Measurements from ENCODE around the gene BDH1.
"Not testable (repeated sequence)": the region's sequence is repeated elsewhere in the genome, so short reads cannot be mapped to it uniquely, and the experiment has no call there.

The BDH1 gene

DNA sequence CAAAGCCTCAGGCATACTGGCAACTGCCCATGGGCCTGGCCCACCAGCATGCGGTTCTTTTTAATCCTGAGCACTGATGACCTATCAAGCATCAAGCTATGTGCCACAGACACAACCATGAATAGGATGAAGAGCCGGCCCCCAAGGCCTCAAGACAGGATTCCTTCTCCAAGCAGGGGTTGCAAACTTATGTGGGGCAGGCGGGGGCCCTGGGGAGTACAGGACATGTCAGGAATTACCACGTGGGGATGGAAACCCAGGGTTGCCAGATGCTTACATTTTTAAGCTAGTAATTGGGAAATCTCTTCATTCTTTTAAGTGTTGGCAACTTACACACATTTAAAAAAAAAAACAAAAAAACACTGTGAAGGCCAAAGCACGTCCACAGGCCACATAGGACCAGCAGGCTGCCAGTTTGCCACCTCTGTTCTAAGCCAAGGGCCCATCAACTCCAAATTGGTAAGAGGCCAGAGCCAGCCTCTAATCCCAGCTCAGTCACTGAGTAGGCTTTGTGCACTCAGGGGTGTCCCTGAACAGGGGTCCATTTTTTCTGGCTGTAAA lies 32.8 kb downstream of the BDH1 start:
- no peaks in the 10 kb centered on the region for H3K36me3 ChIP-seq (ENCODE audit: insufficient read depth, low read length)
- no peaks in the 10 kb centered on the region for H3K9me3 ChIP-seq (ENCODE audit: low read depth, low read length)
- no peak overlapping the region for H3K27ac ChIP-seq
- DNase-seq (ENCODE audit: low read depth, low spot score): no peak
- H3K4me3 ChIP-seq: no peak overlapping the region
- H3K9ac ChIP-seq (ENCODE audit: insufficient read length): no peak overlapping the region
- no peak for TF ChIP-seq FOXP2 (optimal IDR thresholded peaks at IDR 0.05; ENCODE audit: control extremely low read depth, extremely low read length, insufficient read depth)
- TF ChIP-seq POLR2AphosphoS5 (IDR thresholded peaks at IDR 0.05; ENCODE audit: borderline replicate concordance, low read depth, low read length): no peak
- no peak for TF ChIP-seq EZH2 (IDR thresholded peaks at IDR 0.05)

DNA sequence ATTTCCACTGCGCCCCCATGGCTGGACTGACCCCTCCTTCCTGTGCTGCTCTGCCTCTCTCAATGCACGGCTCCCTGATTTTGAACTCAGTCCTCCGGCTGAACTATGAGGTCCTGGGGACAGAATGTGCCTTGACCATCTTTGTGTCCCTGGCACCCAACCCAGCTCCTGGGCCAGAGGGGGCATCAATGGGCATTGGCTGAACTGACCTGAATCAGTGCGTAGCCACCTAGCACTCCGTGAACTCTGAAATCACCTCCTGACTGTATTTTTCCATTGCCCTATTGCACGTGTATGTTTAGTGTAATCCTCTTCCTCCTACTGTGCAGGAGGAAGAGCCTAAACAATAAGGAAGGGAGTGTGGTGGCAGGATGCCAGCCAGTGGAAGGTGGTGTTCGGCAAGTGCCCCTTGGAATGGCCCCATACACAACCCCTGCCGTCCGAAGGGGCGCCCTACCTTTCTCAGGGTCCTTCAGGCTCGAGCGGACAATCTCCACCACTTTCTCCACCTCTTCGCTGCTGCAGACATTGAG lies 33.5 kb downstream of the BDH1 start:
- Histone ChIP-seq H3K36me3 (ENCODE audit: insufficient read depth, low read length) (no peaks in the 10 kb centered on the region), H3K9me3 (ENCODE audit: low read depth, low read length) (no peaks in the 10 kb centered on the region), H3K9ac (ENCODE audit: insufficient read length) (no peak overlapping the region), H3K4me3 (no peak overlapping the region), H3K27ac (no peak overlapping the region)
- DNase-seq (ENCODE audit: low read depth, low spot score): no peak
- TF ChIP-seq POLR2AphosphoS5 (IDR thresholded peaks at IDR 0.05; ENCODE audit: borderline replicate concordance, low read depth, low read length) (no peak), EZH2 (IDR thresholded peaks at IDR 0.05) (no peak), FOXP2 (optimal IDR thresholded peaks at IDR 0.05; ENCODE audit: control extremely low read depth, extremely low read length, insufficient read depth) (no peak)

DNA sequence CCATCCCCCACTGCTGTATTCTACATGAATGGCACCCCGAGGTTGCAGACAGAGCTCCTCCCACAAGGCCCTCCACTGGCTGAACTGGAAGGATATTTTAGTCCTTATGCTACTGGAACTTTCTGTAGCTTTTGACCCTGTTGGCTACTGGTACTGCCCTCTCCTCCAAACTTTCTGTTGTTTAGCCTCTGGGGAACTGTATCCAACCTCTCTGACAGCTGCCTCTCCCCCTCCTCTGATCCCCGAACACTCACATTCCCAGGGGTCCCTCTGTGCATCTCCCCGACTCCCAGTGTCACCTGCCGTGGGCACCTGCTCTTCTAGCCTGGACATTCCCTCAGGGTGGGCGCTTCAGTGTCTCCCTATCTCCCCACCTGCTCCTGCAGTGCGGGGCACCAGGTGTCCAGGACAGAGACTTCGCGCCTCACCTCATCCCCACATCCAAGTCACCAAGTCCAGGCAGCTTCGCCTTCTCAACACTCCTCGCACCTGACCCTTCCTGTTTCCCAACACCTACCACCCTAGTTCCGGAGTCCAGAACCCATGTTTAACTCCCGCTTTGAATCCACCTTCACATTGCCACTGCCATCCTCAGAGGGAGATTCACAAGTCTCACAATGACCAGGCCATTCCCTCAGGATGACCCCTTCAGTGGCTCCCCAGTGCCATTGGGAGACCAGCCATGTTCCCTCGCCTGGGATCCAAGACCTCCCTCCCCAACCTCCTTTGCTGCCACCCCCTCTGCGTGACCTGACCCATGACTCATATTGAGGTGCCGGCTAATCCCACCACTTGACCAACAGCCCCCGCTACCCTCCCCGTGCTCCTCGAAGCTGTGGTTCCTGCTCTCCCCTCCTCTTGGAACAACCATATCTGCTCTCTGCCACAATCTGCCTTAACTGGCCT lies 34.2 kb downstream of the BDH1 start:
- Histone ChIP-seq H3K9me3 (ENCODE audit: low read depth, low read length) (no peaks in the 10 kb centered on the region), H3K9ac (ENCODE audit: insufficient read length) (no peak overlapping the region), H3K36me3 (ENCODE audit: insufficient read depth, low read length) (no peaks in the 10 kb centered on the region), H3K27ac (no peak overlapping the region), H3K4me3 (no peak overlapping the region)
- no peak for DNase-seq (ENCODE audit: low read depth, low spot score)
- TF ChIP-seq POLR2AphosphoS5 (IDR thresholded peaks at IDR 0.05; ENCODE audit: borderline replicate concordance, low read depth, low read length) (no peak), FOXP2 (optimal IDR thresholded peaks at IDR 0.05; ENCODE audit: control extremely low read depth, extremely low read length, insufficient read depth) (no peak), EZH2 (IDR thresholded peaks at IDR 0.05) (no peak)

DNA sequence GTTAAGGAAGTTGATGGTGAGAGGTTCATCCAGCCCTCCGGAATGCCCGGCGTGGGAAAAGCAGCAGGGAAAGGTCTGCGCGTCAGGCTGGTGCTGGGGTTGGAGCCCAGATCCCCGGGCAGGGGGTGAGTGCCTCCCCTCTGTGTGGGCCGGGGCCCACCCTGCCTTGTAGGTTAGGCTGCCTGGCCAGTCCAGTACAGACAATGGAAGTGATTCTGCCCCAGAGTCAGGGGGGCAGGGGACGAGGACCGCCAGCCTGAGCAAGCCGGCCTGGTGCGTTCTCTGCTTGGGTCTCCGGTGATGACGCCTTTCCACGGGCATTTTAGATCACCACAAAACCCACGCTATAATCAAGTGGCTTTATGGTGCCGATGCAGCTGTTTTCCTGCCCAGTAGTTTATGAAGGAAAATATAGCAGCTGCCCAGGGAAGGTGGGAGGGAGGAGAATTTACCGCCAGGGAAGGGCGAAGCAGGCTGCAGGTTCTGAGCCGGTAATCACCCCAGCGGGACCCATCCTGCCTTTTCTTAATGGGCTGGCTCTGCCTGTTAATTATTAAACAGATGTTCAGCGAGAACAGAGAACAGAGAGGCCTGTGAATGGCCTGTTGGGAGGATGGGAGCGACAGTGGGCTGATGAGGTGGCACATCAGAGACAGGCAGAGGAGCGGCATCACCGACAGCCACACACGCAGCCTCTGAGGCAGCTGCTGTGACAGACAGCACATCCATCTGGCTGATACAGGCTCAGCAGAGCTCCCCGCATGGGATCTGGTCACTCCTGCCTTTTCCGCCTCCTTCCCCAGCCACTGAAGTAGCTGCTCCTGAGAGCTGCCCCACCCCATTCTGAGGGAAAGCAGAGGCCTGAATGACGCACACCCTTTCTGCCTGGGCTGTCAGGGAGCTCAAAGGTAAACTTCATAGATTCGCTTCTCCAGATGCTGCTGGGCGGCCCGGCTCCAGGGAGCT lies 35.2 kb downstream of the BDH1 start:
- H3K27ac ChIP-seq: 0 out of 2 replicates have a peak overlapping the region, but pooled peaks have one; percentile 6
- no peaks in the 10 kb centered on the region for H3K36me3 ChIP-seq (ENCODE audit: insufficient read depth, low read length)
- H3K9me3 ChIP-seq (ENCODE audit: low read depth, low read length): no peaks in the 10 kb centered on the region
- no peak overlapping the region for H3K9ac ChIP-seq (ENCODE audit: insufficient read length)
- no peak for DNase-seq (ENCODE audit: low read depth, low spot score)
- H3K4me3 ChIP-seq: no peak overlapping the region
- no peak for TF ChIP-seq EZH2 (IDR thresholded peaks at IDR 0.05)
- TF ChIP-seq POLR2AphosphoS5 (IDR thresholded peaks at IDR 0.05; ENCODE audit: borderline replicate concordance, low read depth, low read length): no peak
- TF ChIP-seq FOXP2 (optimal IDR thresholded peaks at IDR 0.05; ENCODE audit: control extremely low read depth, extremely low read length, insufficient read depth): no peak

DNA sequence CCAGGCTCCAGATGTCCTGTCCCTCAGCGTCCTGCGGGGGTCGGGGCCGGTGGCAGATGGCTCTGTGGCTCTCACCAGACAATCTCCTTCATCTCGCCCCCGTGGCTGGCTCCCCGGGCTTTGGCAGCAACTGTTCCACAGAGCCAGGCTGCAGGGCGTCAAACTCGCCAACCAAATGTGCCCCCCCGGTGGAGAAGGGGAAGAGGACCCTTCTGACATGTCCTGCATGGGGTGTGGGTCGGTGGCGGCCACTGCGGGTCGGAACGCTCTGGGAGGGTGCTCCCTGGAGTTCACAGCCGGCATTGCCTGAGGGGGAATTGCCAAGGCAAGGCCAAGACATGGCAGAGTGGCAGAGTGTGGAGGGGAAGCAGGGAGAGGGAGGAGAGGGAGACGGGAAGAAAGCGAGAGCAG lies 36.0 kb downstream of the BDH1 start:
- no peak overlapping the region for H3K4me3 ChIP-seq
- TF ChIP-seq EZH2 (IDR thresholded peaks at IDR 0.05) (no peak), FOXP2 (optimal IDR thresholded peaks at IDR 0.05; ENCODE audit: control extremely low read depth, extremely low read length, insufficient read depth) (no peak), POLR2AphosphoS5 (IDR thresholded peaks at IDR 0.05; ENCODE audit: borderline replicate concordance, low read depth, low read length) (no peak)
- no peaks in the 10 kb centered on the region for H3K36me3 ChIP-seq (ENCODE audit: insufficient read depth, low read length)
- 0 out of 2 replicates have a peak overlapping the region, but pooled peaks have one; percentile 6 for H3K27ac ChIP-seq
- H3K9me3 ChIP-seq (ENCODE audit: low read depth, low read length): no peaks in the 10 kb centered on the region
- H3K9ac ChIP-seq (ENCODE audit: insufficient read length): no peak overlapping the region
- no peak for DNase-seq (ENCODE audit: low read depth, low spot score)

DNA sequence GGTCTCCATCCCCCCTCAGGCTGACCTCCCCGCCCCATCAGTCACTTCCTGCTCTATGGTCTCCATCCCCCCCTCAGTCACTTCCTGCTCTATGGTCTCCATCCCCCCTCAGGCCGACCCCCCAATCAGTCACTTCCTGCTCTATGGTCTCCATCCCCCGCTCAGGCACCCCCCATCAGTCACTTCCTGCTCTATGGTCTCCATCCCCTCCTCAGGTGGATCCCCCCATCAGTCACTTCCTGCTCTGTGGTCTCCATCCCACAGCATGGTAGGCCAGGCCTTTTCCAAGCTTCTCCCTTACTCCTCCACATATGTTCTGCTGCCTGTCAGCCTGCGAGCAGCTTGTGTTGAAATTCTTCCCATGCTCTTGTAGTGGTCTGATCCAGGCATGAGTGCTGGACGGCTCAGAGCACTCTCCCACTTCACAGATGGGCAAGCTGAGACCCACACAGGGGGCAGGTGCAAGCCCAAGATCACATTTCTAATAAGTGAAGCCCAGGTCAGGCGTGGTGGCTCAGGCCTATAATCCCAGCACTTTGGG lies 36.8 kb downstream of the BDH1 start:
- TF ChIP-seq FOXP2 (optimal IDR thresholded peaks at IDR 0.05; ENCODE audit: control extremely low read depth, extremely low read length, insufficient read depth) (no peak), POLR2AphosphoS5 (IDR thresholded peaks at IDR 0.05; ENCODE audit: borderline replicate concordance, low read depth, low read length) (no peak), EZH2 (IDR thresholded peaks at IDR 0.05) (no peak)
- no peak overlapping the region for H3K4me3 ChIP-seq
- no peaks in the 10 kb centered on the region for H3K9me3 ChIP-seq (ENCODE audit: low read depth, low read length)
- DNase-seq (ENCODE audit: low read depth, low spot score): no peak
- H3K27ac ChIP-seq: no peak overlapping the region
- H3K9ac ChIP-seq (ENCODE audit: insufficient read length): no peak overlapping the region
- no peaks in the 10 kb centered on the region for H3K36me3 ChIP-seq (ENCODE audit: insufficient read depth, low read length)

DNA sequence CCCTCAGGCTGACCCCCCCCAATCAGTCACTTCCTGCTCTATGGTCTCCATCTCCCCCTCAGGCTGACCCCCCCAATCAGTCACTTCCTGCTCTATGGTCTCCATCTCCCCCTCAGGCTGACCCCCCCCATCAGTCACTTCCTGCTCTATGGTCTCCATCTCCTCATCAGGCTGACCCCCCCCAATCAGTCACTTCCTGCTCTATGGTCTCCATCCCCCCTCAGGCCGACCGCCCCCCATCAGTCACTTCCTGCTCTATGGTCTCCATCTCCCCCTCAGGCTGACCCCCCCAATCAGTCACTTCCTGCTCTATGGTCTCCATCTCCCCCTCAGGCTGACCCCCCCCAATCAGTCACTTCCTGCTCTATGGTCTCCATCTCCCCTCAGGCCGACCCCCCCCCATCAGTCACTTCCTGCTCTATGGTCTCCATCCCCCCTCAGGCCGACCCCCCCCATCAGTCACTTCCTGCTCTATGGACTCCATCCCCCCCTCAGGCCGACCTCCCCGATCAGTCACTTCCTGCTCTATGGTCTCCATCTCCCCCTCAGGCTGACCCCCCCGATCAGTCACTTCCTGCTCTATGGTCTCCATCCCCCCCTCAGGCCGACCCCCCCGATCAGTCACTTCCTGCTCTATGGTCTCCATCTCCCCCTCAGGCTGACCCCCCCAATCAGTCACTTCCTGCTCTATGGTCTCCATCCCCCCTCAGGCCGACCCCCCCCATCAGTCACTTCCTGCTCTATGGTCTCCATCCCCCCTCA lies 37.7 kb downstream of the BDH1 start:
- not testable (repeated sequence) for H3K36me3 ChIP-seq (ENCODE audit: insufficient read depth, low read length); H3K9ac ChIP-seq (ENCODE audit: insufficient read length); H3K27ac ChIP-seq; DNase-seq (ENCODE audit: low read depth, low spot score); H3K4me3 ChIP-seq; H3K9me3 ChIP-seq (ENCODE audit: low read depth, low read length)

DNA sequence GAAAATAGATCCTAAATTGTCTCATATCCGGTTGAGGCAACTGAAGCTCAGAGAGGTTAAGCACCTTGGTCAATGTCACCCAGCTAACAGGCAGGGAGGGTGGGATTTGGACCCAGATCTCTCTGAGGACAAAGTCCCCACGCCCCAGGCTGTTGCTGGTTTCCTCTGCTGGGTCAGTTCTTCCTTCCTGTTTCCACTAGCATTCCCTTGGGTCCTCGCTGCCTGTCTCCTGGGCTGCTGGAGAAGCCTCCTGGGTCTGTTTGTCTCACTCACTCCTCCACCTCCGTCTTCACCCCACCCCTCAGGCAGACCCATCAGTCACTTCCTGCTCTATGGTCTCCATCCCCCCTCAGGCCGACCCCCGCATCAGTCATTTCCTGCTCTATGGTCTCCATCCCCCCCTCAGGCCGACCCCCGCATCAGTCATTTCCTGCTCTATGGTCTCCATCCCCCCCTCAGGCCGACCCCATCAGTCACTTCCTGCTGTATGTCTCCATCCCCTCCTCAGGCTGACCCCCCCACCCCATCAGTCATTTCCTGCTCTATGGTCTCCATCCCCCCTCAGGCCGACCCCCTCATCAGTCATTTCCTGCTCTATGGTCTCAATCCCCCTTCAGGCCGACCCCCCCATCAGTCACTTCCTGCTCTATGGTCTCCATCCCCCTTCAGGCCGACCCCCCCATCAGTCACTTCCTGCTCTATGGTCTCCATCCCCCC lies 38.7 kb downstream of the BDH1 start:
- H3K4me3 ChIP-seq; H3K27ac ChIP-seq; H3K36me3 ChIP-seq (ENCODE audit: insufficient read depth, low read length); H3K9ac ChIP-seq (ENCODE audit: insufficient read length); DNase-seq (ENCODE audit: low read depth, low spot score); H3K9me3 ChIP-seq (ENCODE audit: low read depth, low read length): not testable (repeated sequence)
